GM19351 (cell line): ENCODE results near the gene GLCE.

Source experiments
- ATAC-seq: cut with Tn5 transposase; IDR thresholded peaks from one replicate; pipeline ENCODE4 v1.9.1; 2021; ENCODE audit warnings: mild to moderate bottlenecking, moderate library complexity; ENCODE audit not compliant: unreplicated experiment

Gene GLCE

DNA sequence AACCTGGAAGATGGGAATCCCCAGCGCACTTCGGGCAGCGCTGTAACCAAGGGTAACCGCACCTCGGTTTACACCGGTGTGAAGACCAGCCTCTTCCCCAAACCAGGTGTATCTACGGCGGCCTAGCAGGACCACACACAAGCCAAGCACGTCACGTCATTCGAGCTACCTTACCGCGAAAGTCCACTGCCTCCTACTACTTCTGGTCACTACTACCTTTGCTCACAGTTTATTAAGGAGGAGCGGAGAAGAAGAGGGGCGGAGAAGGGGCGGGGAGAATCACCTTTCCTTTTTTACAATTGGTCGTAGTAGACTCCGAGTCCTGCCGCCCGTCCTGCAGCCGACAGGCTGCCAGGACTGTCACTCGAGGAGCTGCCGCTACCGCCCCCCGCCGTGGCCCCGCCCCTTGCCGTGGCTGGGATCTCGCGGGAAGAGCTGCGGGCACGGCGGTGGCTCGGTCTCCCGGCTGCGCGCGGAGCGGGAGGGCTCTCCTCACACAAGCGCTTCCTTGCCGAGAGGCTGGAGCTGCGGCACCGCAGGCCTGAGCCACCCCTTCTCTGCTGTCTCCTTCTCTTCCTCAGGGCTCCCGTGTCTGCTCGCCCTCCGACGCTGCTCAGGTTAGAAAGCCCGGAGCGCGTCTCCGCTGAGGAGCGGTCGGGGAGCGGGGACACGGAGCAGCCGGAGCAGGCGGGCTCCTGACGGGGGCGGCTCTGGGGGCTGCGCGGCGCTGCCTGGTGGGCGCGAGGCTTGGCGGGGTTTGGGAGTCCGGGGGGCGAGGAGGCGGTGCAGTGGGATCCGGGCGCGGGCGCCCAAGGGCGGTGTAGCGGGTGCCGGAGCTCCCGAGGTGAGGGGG, at the start of gene GLCE:
TSS of gene GLCE (plus strand) at position 495 of the 853 bp plus-strand sequence. CDS start 95,172 bp downstream, outside the sequence.
- peak; percentile 91 for ATAC-seq

- no peak for ATAC-seq
These were observed 46.0 kb upstream of the GLCE start for GRCh38 chr15:69114331-69114928.

DNA sequence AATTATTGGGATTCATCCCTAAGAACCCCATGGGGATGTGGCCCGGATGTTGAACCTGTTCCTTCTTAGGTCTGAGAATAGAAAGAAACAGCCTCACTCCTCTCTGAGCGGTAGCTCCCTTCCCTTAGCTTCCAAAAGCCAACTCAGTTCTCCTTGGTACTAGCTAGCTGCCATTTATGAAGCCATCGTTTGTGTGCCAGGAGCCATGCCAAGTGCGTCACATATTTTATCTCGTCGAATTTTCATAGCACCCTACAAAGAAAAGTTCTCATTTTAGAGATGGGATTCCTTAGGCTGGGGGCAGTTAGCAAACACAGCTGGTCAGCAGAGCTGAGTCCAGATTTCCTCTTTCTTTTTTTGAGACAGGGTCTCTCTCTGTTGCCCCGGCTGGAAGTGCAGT, 45.4 kb upstream of the GLCE start:
- no peak for ATAC-seq

DNA sequence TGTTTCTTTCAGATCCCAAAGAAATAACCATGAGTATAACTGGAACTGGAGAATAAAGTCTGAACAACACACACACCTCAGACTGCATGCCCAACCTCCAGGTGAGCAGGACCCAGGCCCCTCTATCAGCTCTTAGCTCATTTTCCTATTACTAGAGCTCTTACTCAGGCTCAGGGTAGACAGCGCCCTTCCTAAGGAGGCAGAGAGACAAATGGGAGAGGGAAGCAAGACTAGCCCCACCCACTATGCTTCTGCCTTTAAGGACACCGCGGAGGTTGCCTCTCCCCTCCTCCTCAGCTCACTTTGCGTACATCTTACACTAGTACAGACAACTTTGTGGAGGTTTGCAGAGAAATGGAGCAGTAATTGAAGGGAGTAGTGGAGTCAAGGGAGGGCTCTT, 44.0 kb upstream of the GLCE start:
- ATAC-seq = no peak

GRCh38 chr15:69117431-69117871, 43.0 kb upstream of the GLCE start:
- no peak for ATAC-seq

GRCh38 chr15:69118089-69118488, 42.3 kb upstream of the GLCE start:
- no peak for ATAC-seq

- ATAC-seq = no peak
These were observed 41.4 kb upstream of the GLCE start for GRCh38 chr15:69119001-69119400.

- ATAC-seq = no peak
These were observed 40.6 kb upstream of the GLCE start for GRCh38 chr15:69119683-69120395.

GRCh38 chr15:69120732-69121131, 39.7 kb upstream of the GLCE start:
- no peak for ATAC-seq

GRCh38 chr15:69121198-69121828, 39.1 kb upstream of the GLCE start:
- no peak for ATAC-seq

DNA sequence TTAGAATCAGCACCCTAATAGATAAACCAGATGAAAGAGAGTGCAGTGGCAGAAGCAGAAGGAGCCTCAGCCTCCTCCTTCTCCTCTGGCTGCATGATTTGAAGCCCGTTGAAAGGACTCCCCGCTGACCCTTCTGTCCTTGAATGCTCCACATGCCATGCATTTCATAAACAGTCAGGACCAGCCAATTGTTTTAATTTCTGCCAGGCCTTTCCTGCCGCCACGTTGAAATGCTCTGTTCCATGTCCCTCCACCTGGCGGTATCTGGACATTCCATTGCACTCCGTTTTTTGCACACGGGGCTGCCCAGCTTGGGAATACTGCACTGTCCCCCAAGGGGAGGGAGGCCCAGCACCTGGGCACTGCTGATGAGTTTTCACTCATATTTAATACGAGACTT, 35.2 kb upstream of the GLCE start:
- ATAC-seq = no peak

DNA sequence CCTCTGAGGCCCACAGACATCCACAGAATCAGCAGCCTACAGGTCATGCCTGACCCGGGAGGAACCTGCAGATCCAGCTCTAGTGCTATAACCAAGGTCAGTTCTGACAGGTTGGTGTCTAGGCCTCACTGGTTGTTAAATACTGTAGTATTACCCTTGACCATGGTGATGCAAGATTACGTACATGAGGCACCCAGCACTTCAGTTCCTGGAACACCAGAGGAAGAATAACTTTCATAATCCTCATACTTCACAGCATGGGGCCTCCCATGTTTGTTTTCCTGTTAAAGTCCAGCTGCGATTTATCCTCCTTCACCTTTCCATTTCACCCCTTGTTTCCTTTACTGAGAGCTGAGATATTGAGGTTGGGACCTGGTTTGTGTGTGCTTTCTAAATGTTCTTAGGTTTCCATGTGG, 34.4 kb upstream of the GLCE start:
- no peak for ATAC-seq

DNA sequence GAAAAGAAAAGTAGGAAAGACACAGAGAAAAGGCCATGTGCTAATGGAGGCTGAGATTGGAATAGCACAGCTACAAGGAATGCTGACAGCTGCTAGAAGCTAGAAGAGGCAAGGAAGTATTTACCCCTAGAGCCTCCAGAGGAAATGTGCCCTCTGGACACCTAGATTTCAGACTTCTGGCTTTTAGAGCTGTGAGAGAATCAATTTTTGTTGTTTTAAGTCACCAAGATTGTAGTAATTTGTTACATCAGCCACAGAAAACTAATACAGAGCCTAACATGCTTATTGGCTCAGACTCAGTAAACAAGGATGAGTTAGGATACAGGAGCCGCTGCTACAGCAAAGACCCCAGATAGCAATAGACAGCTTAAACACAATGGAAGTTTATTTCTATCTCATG, 33.1 kb upstream of the GLCE start:
- no peak for ATAC-seq

DNA sequence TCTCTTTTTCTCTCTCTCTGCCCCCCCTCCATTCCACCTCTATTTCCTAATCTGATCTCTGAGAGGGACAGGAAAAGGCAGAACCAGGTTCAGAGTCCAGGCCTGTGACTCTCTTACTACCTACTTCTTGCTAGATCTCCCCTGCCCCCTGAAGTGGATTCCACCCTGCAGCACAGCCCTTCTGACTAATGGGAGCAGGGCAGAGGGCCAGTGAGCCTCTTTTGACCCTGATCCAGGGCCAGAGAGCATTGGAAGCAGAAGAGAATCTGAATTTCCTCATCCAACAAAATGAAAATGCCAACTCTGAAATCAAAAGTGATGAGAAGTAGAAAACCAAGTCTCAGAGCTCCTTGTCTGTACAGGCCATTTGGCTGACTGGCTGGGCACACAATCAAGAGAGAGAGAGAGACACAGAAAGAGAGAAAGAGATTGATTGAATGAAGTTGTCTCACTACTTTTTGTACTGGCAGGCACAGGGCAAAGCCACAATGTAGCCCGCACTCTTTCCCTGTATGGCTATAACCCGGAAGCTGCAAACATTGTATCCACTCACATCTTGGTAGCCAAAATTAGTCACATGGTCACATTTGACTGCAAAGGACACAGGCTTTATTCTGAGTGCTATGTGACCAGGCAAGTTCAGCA, 31.6 kb upstream of the GLCE start:
- no peak for ATAC-seq

- ATAC-seq = no peak
These were observed 28.8 kb upstream of the GLCE start for GRCh38 chr15:69131362-69132220.

- no peak for ATAC-seq
These were observed 28.0 kb upstream of the GLCE start for GRCh38 chr15:69132430-69132829.

- ATAC-seq = no peak
These were observed 27.2 kb upstream of the GLCE start for GRCh38 chr15:69132977-69133861.

DNA sequence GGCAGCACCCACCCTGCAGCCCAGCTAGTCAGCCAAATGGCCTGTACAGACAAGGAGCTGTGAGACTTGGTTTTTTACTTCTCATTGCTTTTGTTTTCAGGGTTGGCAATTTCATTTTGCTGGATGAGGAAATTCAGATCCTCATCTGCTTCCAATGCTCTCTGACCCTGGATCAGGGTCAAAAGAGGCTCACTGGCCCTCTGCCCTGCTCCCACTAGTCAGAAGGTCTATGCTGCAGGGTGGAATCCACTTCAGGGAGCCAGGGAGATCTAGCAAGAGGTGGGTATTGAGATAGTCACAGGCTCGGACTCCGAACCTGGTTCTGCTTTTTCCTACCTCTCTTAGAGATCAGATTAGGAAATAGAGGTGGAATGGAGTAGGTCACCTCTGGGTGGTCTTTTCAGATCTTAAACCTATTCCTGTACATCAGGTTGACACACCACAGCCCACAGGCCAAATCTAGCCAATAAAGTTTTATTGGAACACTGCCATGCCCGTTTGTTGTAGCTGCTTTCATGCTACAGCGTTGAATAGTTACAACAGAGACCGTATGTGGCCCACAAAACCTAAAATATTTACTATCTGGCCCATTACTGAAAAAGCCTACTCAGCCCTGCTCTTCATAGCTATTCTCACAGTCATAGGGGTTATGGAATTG, 26.4 kb upstream of the GLCE start:
- ATAC-seq = no peak
